Nucleus accumbens (tissue), 56 donors: ENCODE data around the gene CASK.

Experiments used
- DNase-seq, 56 donors: peaks; one replicate each; lab custom pipeline; 2025; lab: John Stamatoyannopoulos, UW

Gene CASK

DNA sequence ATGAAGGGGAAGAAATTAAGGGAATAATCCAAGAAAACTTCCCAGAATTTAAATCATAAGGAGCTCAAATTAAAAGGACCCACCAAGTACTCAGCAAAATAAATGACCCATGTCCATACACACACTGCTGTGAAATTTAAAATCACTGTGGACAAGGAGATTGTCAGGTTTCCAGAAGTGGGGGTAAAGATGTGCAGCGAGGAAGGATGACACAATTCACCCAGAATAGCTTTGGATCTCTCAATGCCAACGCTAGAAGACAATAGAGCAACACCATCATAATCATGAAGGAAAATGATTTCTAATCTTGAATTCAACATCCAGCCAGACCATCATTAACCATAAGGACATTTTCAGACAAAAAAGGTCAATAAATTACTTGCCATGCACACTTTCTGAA lies 65.7 kb downstream of the CASK start:
- no peak for DNase-seq

DNA sequence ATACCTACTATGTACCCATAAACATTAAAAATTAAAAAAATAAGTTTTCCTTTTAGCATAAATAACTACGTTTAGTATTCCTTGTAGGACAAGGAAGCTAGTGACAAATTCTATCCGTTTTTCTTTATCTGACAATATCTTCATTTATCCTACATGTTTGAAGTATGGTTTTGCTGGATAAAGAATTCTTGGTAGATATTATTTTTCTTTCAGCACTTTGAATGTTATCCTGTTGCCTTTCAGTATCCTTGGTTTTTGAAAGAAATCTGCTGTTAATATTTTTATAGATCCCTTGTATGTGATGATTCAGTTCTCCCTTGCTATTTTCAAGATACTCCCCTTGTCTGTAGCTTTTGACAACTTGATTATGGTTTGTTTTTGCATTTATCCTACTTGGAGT lies 76.6 kb downstream of the CASK start:
- no peak for DNase-seq

DNA sequence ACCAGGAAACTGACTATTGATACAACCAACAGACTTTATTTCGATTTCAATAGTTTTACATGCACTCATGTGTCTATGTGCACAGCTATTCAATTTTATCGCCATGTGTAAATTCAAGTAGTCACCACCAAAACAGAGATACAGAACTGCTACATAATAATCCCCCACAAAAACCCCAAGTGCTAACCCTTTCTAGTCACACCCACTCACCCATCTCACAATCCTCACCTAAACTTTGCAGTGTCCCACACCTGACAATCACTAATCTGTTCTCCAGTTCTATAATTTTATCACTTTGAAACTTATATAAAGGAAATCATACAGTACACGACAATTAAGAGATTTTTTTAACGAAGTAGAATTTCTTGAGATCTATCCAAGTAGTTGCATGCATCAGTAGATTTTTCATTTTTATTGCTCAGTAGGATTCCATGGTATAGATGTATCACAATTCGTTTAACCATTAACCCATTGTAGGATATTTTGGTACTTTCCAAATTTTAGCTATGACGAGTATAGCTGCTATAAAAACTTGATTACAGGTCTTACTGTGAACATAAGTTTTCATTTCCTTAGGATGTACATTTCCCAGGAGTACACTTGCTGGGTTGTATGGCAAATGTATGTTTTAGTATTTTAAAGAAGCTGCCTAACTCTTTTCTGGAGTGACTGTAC lies 85.9 kb downstream of the CASK start:
- DNase-seq, result no peak

DNA sequence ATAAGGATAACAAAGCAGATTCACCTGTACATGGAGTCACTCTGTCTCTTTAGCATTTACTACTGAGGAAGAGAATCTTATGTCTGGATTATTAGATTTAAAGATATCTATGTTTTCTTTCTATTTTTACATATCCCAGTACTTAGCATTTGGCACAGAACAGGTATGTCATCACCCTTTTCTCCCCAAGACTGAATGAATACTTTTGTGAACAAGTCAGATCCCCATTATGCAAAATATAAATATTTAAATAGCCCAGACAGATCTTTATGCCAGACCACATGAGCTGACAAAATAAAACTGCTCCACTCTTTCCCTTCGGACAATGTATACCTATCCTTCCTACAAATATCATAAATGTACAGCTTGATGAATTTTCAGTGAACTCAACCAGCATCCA lies 94.5 kb downstream of the CASK start:
- no peak for DNase-seq

DNA sequence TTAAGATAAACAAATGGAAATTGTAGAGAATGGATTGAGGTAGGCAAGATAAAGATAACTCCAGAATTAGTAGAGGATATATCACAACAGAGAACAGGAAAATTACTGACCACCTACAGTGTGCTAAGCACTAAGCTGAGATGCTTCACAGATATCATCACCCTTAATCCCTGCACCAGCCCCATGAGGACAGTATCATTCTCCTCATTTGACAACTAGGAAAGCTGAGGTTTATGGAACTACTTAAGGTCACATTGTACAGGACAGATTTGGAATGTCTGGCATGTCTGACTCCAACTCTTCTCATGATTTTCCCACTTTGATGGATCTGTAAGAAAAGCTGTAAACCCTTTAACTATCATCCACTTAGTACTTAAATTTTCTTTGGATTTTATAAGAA lies 95.5 kb downstream of the CASK start:
- DNase-seq, result no peak

DNA sequence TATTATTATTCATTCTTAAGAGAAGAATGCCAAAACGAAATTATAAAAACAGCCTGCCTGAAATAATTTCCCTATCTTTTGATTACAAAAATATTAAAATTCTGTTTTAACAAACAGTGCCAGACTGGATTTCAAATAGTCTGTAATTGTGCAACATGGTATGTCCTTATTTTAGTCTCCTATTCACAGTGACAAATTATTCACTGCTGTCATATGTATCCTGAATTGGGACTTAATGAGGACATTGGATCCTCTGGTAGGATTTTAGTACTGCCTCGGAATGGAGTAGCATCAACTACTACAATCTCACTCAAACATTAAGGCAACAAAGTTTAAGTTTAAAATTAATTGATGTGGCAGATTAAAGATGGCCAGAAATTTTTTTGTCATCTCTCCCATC lies 97.6 kb downstream of the CASK start:
- no peak for DNase-seq

DNA sequence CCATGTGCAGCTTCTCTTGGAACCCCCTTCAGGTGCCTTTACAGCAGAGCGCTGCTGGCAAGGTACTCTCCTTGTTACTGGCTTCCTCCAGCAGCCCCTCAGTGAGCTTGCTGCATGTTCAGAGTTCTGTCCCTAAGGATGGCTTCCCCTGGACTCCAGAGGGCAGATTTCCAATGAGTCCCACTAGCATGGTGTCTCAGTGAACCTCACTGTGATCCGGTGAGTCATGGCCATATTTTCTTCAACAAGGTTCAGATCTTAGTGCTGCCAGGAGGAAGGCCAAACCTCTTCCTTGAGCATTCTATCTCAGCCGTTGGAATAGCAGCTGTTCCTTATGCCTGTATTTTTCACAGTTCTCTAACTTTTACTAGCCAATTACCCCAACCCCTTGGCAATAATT lies 98.8 kb downstream of the CASK start:
- DNase-seq, result no peak

DNA sequence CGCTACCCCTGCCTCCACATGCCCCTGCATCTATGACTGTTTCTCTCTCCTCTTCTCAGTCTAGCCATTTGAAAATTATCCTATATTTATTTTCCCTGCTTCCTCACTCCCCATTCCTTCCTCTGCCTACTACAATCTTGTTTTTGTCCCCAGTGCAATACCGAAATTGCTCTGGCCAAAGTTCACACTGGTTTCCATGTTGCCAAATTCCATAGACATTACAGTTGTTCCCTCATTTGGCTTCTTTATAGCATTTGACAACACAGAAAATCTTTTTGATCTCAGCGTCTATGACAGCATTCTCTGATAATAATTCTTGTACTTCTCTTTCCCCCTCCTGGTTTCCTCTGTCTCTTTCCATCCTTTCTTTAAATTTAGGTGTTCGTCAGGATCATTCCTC lies 100.0 kb downstream of the CASK start:
- no peak for DNase-seq

DNA sequence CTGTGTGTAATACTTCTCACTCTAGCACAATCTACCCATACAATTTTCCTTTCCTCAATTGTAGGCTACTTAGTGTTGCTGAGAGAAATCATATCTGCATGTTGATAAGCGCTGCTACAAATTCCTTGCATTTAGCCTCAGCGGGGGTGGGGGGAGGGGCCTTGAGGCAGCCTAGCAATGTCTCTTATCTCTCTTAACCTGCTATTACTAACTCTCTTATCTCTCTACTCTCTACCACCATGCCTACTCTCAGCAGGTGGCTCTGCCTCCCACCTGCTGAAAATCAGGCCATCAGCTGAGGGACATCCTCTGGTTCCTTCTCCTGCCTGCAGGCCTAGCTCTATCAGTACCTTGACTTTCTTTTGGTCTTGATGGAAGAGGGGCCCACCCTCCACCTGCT lies 100.5 kb downstream of the CASK start:
- DNase-seq, result no peak

DNA sequence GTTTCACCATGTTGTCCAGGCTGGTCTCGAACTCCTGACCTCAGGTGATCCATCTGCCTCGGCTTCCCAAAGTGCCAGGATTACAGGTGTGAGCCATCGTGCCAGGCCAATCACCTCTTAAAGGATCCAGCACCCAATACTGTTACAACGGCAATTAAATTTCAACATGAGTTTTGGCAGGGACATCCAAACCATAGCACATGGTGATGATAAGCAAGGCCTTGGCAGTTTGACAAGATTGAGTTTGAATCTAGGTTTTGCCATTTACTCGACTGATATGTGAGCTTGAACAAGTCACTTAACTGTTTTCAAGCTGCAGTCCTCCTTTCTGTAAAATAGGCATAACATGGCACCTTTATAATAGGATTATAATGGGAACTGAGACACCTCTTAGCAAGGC lies 115.3 kb downstream of the CASK start:
- DNase-seq, result no peak

DNA sequence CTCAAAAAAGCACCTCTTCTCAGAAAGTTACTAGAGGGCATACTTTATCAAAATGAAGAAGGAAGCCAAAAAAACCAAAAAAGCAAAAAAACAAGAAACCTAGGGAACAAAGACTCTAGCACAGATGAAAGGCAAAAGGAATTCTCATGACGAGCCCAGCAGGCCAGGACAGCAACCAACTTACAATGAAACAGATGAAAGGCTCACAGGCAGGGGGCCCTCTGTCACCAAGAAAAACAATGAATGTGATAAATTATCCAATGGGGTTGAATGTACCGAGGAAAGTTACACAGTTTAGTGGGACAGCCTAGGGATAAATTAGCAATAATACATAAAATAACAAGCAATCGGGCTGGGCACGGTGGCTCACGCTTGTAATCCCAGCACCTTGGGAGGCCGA lies 120.4 kb downstream of the CASK start:
- no peak for DNase-seq

DNA sequence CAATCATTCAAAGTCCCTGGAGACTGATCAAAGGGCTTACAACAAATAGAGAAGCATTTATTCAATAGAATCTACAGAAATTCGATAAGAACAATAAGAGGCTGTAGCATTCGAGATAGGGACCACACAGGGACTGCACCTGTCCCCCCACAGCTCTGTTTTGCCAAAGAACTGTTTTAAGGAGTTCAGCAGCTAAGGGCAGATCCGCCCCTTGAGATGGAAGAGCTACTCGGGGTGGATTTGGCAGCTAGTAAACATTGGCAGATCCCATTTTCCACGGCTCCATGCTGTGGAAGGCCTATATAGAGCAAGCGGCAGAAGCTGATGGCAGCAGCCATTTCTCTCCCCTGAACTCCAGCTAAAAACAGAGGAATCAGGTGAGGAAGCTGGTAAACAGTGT lies 123.7 kb downstream of the CASK start:
- DNase-seq, result no peak

DNA sequence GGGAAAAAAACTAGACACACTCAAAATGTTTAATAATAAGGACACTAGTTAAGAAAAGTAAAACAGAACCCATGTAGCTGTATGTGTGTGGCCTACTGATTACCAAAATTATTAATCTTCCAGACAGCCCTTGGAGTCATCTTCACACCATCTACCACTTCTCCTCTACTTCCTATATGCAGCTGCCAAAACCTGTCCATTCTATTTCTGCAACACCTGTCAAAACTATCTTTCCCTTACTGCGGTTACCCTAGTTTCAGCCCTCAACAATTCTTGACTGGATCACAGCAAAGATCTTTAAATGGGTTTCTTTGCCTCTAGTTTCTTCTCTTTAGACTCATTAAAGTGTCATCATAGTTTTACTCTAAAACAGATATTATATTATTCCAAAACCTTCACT lies 126.8 kb downstream of the CASK start:
- no peak for DNase-seq

DNA sequence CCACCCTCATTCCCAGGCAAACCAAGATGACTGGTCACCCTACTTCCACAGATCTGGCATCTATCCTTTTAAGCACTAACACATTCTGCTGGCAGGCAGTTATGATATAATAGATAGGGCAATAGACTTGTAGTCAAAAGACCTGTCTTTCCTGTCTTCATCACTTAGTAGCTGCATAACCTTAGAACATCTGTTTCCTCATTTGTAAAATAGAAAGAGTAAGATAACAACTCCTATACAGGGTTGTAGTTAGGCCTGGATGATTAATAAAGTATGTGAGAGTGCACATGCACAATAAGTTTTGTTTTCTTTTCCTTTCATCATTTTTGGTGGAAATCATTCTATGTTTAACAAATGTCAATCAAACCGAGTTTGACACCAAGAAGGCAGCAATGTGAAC lies 127.3 kb downstream of the CASK start:
- no peak for DNase-seq

DNA sequence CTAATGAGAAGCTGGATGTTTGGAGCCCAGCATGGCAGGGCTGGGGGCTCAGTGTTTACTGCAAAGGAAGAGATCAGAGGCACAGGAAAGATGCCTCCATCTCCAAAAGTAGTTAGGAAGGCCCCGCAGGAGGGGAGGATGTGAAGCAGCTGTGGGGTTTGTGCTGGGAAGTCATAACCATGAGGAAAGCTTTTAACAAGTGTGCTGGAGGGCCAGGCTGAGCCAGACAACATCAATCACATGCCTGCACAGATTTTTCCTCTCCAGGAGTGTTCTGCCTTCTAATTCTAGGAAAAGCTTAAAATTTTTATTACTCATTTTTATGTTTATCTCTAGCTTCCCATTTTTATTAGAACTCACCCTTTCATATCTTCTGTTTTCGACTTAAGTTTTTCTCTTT lies 134.0 kb downstream of the CASK start:
- DNase-seq, result no peak

DNA sequence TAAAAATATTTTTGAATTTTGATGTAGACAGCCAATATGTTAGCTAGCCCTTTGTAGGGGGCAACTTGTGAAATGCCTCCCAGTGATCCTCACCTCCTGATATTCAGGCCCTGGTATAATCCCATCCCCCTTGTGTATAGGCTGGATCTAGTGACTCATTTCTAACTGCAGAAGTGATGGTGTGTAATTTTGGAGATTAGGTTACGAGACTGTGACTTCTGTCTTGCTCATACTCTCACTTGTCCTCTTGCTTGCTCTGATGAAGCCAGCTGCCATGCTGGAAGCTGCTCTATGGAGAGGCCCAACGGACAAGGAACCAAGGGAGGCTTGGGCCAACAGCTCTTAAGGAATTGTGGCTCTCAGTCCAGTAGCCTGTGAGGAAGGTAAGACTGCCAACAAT lies 137.7 kb downstream of the CASK start:
- no peak for DNase-seq

DNA sequence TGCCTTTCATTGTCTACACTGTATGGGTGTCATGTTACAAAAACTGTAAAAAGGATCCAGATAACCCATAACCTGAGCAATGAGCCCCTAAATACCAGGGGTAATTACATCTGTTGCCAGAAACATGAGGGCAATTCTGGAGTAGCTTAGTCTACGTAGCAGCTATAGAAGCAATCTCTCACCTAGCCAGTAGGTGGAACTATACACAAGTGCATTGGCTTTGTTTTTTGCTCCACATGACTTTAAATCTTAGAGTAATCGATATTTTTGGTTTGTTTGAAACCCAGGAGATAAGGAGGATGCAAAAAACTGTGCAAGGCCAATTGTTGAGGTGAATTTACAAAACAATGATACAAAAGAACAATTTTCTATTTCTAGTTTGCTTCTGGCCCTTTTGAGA lies 141.9 kb downstream of the CASK start:
- no peak for DNase-seq

DNA sequence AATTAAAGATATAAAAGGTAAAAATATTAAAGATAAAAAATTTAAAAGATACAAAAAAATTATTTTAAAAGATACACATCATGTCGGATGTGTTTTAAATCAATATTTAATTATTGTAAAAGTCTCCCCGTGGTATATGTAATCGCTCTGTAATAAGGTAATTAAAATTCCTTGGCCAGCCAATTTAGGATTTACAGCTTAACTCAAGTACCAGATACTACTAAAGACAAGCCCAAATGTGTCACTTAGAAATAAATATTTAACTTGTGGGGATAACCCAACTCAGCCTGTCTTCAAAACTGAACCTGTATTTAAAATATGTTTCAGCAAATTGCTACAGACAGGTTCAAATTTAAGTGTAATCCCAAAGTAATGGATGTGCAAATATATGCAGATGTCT lies 143.4 kb downstream of the CASK start:
- DNase-seq, result no peak

DNA sequence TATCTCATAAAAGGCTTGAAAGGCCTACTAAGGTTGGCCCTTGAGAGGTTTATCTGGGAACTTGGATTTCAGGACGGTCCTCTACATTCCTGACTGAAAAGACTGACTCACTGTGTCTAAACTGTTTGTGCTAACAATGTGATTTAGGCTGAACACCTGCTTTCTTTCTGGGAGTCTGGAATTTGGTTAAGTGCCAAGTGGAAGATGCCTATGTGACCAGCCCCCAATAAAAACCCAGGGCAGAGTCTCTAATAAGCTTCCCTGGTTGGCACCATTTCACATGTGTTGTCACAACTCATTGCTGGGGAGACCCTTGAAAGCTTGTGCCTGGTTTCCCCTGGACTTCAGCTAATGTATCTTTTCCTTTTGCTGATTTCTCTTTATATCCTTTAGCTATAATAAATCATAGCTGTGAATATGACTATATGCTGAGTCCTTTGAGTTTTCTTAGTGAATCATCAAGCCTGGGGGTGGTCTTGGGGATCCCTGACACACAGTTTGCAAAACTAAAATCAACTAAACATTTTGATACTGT lies 144.3 kb downstream of the CASK start:
- DNase-seq, result no peak

DNA sequence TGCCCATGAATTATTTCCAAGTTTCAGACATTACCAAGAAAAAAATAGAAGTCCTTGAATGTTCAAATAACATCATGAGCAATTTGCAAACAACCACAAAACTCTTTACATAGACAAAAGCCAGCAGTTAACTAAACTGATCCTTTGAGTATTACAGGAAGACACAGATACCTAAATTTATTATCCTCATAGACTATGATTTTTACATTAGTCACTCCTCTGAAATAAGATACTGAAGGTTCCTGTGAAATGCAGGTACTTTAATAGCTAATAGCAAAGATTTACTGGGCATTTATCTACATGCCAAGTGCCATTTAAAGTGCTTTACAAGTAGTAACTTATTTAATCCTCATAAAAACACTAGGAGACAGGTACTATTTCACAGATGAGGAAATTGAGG lies 161.7 kb downstream of the CASK start:
- DNase-seq, result no peak

DNA sequence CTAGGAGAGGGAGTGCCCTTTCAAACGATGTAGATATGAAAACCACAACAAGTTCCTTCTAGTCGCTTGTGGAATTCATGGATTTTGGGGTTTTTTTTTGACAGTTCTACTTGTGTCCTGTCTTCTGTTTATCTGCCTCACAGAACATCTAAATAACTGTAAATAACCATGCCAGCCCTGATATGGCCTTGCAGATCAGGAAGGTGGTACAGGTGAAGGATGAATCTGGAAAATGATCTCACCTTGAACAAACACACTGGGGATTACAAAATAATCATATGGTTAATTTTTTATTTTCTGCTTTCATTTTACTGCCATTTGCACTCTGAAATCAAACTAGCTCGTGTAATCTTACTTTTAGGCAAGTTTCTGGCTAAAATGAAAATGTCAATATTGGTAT lies 162.2 kb downstream of the CASK start:
- no peak for DNase-seq

DNA sequence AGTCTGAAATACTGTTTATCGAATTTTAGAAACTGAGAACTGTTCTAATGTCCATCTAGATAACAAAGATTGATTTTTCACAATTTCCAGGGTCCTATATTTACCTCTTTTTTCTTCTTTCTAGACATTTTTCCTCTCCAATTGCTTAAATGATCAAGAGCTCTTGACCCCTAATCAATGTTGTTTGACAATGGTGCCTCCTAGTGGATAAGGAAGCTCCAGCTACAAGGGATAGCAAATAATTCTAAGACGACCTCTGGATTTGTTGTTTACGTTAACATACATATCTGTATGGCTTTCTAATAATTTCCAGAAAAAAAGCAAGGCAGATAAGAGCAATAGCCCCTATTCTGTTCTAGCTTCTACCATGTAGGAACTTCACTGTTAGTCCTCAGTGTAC lies 163.5 kb downstream of the CASK start:
- DNase-seq, result no peak

DNA sequence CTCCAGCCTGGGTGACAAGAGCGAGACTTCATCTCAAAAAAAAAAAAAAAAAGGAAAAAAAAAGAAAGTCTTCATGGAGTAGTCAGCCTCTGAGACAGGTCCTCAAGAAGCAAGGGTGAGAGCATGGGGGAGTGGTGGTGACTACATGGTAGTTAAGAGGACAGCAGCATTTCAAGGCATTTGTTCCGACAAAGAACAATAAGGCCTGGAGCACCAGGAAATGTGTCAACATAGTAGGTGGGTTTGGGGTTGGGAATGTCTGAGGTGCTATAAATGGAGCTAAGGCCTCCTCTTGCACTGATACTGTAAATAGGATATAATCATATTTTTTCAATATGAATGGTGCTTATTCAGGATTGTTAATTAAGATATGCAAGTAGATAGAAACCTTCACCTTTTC lies 165.0 kb downstream of the CASK start:
- DNase-seq, result no peak
